Embryonic facial prominence (tissue), 1 donor: Measurements from ENCODE around the gene CLIC3.

Source experiments
- DNase-seq: peaks from one replicate; pipeline ENCODE4 v3.0.0-alpha.2; 2016; ENCODE audit errors: extremely low spot score

Gene CLIC3

GRCh38 chr9:136980669-136981478 lies 15.5 kb downstream of the CLIC3 start:
- DNase-seq: no peak

DNA sequence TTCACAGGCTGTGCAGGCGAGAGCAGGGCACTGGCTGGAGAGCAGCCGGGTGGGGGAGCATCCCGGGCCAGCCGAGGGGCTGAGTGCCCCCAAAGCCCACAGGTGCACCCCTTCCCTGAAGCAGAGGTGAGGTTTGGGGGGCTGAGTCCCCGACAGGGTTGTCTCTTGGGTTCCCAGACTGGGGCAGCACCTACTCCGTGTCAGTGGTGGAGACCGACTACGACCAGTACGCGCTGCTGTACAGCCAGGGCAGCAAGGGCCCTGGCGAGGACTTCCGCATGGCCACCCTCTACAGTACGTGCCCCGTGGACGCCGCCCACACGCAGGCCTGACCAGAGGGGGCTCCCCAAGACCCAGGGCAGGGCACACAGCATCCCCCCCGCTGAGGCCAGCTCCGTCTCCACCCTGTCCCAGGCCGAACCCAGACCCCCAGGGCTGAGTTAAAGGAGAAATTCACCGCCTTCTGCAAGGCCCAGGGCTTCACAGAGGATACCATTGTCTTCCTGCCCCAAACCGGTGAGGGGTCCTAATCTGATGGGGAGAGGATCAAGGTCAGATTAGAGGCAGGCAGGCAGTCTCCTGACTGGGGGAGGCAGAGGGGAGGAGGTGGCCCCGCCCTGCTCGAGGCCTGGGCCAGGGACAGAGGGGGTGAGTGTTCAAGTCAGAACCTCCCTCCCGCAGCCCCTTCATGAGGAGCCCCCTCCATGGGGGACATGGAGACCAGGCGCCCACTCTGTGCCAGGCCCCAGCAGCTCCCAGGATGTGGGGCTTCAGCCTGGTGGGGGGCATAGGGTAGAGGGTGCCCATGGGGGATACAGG lies 16.4 kb downstream of the CLIC3 start:
- no peak for DNase-seq

DNA sequence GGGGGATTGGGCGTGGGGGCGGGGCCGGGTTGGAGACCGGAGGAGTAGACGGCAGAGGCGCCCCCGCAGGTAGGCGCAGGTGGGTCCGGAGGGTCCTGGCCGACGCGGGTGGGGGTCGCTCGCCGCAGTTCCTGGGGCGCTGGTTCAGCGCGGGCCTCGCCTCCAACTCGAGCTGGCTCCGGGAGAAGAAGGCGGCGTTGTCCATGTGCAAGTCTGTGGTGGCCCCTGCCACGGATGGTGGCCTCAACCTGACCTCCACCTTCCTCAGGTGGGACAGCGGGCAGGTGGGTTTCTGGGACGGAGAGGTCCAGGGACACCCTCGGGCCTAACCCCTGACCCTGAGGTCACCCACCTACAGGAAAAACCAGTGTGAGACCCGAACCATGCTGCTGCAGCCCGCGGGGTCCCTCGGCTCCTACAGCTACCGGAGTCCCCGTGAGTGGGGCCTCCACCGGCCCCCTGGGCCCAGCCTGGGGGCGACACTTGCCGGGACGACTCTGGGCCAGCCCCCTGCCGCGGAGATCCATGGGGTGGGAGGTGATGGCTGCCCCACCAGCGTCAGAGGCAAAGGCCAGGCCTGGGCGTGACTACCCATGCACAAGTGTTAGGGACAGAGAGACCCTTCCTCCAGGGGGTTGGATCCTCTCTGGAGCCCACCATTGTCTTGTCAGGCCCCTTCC lies 17.4 kb downstream of the CLIC3 start:
- DNase-seq: no peak

DNA sequence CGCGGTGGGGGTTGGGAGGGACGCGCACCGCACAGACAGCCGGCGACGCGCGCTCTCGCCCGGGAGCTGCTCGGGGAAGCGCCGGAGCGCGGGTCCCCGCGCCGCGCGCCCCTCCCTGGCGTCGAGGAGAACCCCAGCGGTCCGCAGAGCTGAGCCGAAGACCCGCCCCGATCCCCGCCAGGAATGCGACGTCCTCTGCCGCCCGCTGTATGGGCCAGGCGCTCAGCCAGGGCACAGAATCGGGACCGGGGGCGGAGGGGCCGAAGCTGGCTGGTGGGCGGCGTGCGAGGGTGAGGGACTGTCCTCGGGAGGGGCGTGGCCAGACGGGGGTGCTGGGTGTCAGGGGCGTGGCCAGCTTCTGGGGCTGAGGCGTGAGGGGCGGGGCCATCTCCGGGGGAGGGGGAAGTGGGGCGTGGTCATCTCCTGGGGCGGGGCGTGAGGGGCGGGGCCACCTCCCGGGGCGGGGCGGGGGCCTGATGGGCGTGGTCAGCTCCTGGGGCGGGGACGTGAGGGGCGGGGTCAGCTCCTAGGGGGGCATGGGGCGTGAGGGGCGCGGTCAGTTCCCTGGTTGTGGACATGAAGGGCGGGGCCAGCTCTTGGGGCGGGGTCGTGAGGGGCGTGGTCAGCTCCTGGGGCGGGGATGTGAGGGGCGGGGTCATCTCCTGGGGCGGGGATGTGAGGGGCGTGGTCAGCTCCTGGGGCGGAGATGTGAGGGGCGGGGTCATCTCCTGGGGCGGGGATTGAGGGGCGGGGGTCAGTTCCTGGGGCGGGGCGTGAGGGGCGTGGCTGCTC lies 18.1 kb downstream of the CLIC3 start:
- DNase-seq: no peak

DNA sequence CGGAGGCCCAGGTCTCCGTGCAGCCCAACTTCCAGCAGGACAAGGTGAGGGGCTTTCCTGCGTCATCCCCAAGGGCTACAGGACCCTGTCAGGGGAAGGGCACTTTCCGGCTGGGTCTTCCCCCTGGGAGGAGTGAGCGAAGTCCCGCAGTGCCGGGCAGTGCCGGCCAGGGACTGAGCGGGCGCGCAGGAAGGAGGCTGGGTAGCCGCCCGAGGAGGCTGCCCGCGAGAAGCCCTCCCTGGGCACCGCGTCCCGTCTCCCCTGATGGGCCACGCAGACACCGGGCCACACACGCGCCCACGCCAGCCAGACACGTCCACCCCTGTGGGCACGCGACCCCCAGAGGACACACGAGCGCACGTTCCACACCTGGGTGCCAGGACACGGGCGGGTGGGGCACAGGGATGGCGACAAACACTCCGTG lies 18.7 kb downstream of the CLIC3 start:
- no peak for DNase-seq

GRCh38 chr9:136977223-136977622 lies 19.1 kb downstream of the CLIC3 start, which contains the start of gene PTGDS:
Gene PTGDS (plus strand): TSS chr9:136977504. CDS start chr9:136977579, 75 bp downstream.
- DNase-seq: no peak

GRCh38 chr9:136975644-136976043 lies 20.7 kb downstream of the CLIC3 start:
- no peak for DNase-seq

DNA sequence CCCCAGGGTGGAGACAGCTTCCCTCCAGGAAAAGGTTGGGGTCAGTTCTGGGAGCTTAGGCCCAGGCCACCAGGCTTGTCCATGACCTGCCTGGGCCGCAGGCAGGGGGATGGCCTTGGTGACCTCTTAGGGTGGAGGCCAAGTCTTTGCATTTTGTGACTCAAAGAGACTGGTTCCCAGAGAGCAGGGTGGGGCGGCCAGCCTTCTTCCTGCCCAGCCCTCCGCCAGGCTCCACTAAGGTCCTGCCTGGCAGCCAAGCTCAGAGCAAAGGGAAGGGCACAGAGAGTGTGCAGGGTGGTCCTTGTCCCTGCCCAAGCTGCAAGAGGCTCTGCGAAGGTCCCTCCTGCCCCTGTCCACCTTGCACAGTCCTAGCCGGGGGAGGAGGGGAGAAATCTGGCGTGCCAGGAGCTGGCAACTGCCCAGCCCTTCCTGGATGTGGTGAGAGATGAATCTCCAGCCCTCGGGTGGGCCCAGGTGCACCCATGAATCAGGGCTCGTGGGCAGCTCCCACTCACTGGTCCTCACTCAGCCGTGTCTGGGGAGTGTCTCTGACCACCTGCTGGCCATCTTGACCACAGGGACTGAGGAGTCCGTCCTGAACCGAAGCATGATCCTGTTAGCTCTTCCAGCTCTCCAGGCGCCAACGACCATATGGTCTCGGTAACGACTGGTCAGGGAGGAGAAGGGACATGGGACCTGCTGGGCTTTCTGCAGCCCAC lies 21.4 kb downstream of the CLIC3 start:
- DNase-seq: no peak

GRCh38 chr9:136973618-136974617 lies 22.4 kb downstream of the CLIC3 start:
- DNase-seq: no peak

DNA sequence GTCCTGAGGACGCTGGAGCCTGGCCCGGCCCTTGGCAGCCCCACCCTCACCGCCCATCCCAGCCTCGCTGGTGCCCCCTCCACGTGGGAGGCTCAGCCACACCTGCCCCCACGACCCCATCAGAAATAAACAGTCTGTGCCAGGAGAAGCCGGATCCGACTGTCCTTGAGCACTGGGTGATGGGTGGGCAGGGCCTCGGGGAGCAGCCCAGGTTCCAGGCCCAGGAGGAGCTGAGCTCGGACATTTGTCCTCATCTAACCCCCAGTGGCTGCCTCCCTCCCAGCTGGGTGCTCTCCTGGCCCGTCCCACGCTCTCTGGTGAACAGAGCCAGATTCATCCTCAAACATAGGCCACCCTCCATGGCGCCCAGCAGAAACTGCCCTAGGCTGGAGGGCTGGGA lies 23.6 kb downstream of the CLIC3 start:
- no peak for DNase-seq

DNA sequence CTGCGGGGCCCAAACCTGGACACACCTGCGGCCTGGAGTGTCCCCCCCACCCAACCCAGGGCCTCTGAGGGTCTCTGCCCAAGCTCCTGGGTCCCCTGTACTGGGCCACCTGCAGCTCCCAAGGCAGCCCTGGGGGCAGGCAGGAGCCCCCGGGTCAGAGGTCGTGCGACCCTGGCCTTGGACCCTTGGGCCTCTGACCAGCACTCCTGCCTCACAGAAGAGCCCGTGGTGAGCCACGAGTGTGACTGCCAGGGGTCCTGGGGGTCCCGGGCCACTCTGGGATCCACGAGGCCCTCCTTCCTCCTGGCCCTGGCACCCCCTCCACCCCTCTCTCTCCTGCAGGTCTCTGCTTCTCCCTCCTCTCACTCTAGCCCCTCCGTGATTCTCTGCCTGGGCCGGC lies 24.0 kb downstream of the CLIC3 start:
- DNase-seq: no peak

DNA sequence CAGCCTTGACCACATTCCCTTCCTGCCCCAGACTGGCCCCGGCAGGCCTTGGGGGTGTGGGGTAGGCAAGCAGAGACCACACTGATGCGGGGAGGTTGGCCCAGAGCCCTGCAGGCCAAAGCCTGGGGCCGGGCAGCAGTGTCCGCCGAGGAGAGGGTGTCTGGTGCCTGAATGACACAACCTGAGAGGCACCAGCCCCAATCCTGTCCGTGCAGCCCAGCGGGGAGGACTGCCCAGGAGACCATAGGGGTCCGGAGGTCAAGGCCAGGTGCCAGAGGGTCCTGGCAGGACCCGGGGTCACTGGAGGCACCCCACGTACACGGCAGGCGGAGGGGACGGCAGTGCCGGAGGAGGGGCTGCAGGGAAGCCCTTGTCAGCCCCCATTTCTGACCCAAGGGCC lies 24.6 kb downstream of the CLIC3 start:
- DNase-seq: no peak

GRCh38 chr9:136970361-136970760 lies 26.0 kb downstream of the CLIC3 start:
- no peak for DNase-seq

- no peak for DNase-seq
Measured at GRCh38 chr9:136969774-136970173, 26.6 kb downstream of the CLIC3 start.

- DNase-seq: no peak
Measured at GRCh38 chr9:136969150-136969549, 27.2 kb downstream of the CLIC3 start.

- DNase-seq: no peak
Measured at GRCh38 chr9:136968333-136969127, 27.8 kb downstream of the CLIC3 start.

GRCh38 chr9:136965771-136966484 lies 30.4 kb downstream of the CLIC3 start:
- no peak for DNase-seq

DNA sequence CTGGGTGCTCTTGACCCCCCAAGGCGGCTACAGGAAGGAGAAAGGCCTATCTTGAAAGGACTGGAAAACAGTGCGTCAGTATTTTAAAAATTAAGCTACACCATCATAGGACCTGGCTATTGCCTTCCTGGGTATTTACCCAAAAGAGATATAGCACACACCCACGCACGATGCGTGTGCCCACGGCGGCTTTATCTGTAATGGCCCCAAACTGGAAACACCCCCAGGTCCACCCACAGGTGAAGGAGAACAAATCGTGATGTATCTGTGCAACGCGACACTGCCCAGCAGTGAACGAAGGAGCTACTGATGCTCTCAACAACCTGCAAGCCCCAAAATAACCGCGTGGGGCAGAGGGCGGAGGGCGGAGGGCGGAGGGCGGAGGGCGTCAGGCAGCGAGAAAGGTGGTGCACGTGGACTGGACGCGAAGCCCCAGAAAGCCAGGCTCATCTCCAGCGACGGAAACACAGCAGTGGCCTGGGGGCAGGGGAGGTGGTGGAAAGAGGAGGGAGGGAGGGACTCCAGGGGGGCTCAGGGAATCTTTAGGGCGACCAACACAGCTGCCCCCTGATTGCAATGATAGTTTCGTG lies 31.4 kb downstream of the CLIC3 start:
- no peak for DNase-seq
